ENCODE measurements around the gene B3GNT7.

Gene B3GNT7

GRCh38 chr2:231384109-231384435 is 11.4 kb upstream of the B3GNT7 start:
- Histone ChIP-seq H3K4me1 (ENCODE audit: control insufficient read depth, insufficient read depth, low read length, poor library complexity, severe bottlenecking) (no peaks in the 10 kb centered on the region), H3K9me3 (ENCODE audit: control insufficient read depth, low read length) (no peaks in the 10 kb centered on the region), H3K4me3 (ENCODE audit: insufficient read depth, low read depth, low read length, poor library complexity, severe bottlenecking) (no peak overlapping the region), H3K36me3 (ENCODE audit: control insufficient read depth, insufficient read depth, low read length) (no peaks in the 10 kb centered on the region), H3K27ac (ENCODE audit: insufficient read depth, low read length, poor library complexity, severe bottlenecking) (no peak overlapping the region), H3K27me3 (replicated peaks; ENCODE audit: control insufficient read depth, insufficient read depth, low read length, poor library complexity, severe bottlenecking) (no peaks in the 10 kb centered on the region)
- DNase-seq = no peak

- no peaks in the 10 kb centered on the region for H3K27me3 ChIP-seq (replicated peaks; ENCODE audit: control insufficient read depth, insufficient read depth, low read length, poor library complexity, severe bottlenecking)
- no peaks in the 10 kb centered on the region for H3K36me3 ChIP-seq (ENCODE audit: control insufficient read depth, insufficient read depth, low read length)
- no peaks in the 10 kb centered on the region for H3K4me1 ChIP-seq (ENCODE audit: control insufficient read depth, insufficient read depth, low read length, poor library complexity, severe bottlenecking)
- DNase-seq = no peak
- no peak overlapping the region for H3K27ac ChIP-seq (ENCODE audit: insufficient read depth, low read length, poor library complexity, severe bottlenecking)
- no peaks in the 10 kb centered on the region for H3K9me3 ChIP-seq (ENCODE audit: control insufficient read depth, low read length)
- H3K4me3 ChIP-seq (ENCODE audit: insufficient read depth, low read depth, low read length, poor library complexity, severe bottlenecking) = no peak overlapping the region
Observed at GRCh38 chr2:231384970-231385369, 10.5 kb upstream of the B3GNT7 start.

GRCh38 chr2:231385429-231385828 is 10.1 kb upstream of the B3GNT7 start:
- DNase-seq = no peak
- Histone ChIP-seq H3K9me3 (ENCODE audit: control insufficient read depth, low read length) (no peaks in the 10 kb centered on the region), H3K27me3 (replicated peaks; ENCODE audit: control insufficient read depth, insufficient read depth, low read length, poor library complexity, severe bottlenecking) (no peaks in the 10 kb centered on the region), H3K4me3 (ENCODE audit: insufficient read depth, low read depth, low read length, poor library complexity, severe bottlenecking) (no peak overlapping the region), H3K27ac (ENCODE audit: insufficient read depth, low read length, poor library complexity, severe bottlenecking) (no peak overlapping the region), H3K4me1 (ENCODE audit: control insufficient read depth, insufficient read depth, low read length, poor library complexity, severe bottlenecking) (no peaks in the 10 kb centered on the region), H3K36me3 (ENCODE audit: control insufficient read depth, insufficient read depth, low read length) (no peaks in the 10 kb centered on the region)

DNA sequence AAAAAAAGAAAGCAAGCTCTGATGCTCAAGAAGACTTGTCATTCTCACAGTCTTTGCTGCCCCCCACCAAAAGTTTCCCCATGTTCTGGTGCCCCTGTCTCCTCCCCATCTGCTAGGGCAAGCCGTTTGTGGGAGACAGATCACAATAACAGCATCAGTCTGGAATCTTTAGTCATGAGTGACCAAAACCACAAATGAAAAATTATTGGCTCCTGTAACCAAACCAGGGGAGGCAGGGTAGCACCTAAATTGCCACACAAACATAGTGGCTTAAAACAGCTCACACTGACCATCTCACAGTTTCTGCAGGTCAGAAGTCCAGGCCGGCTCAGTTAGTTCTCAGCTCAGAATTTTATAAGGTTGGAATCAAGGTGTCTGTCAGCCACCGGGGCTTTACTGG is 9.1 kb upstream of the B3GNT7 start:
- Histone ChIP-seq H3K27ac (ENCODE audit: insufficient read depth, low read length, poor library complexity, severe bottlenecking) (no peak overlapping the region), H3K9me3 (ENCODE audit: control insufficient read depth, low read length) (no peaks in the 10 kb centered on the region), H3K4me1 (ENCODE audit: control insufficient read depth, insufficient read depth, low read length, poor library complexity, severe bottlenecking) (no peaks in the 10 kb centered on the region), H3K27me3 (replicated peaks; ENCODE audit: control insufficient read depth, insufficient read depth, low read length, poor library complexity, severe bottlenecking) (no peaks in the 10 kb centered on the region), H3K4me3 (ENCODE audit: insufficient read depth, low read depth, low read length, poor library complexity, severe bottlenecking) (no peak overlapping the region), H3K36me3 (ENCODE audit: control insufficient read depth, insufficient read depth, low read length) (no peaks in the 10 kb centered on the region)
- DNase-seq = no peak

DNA sequence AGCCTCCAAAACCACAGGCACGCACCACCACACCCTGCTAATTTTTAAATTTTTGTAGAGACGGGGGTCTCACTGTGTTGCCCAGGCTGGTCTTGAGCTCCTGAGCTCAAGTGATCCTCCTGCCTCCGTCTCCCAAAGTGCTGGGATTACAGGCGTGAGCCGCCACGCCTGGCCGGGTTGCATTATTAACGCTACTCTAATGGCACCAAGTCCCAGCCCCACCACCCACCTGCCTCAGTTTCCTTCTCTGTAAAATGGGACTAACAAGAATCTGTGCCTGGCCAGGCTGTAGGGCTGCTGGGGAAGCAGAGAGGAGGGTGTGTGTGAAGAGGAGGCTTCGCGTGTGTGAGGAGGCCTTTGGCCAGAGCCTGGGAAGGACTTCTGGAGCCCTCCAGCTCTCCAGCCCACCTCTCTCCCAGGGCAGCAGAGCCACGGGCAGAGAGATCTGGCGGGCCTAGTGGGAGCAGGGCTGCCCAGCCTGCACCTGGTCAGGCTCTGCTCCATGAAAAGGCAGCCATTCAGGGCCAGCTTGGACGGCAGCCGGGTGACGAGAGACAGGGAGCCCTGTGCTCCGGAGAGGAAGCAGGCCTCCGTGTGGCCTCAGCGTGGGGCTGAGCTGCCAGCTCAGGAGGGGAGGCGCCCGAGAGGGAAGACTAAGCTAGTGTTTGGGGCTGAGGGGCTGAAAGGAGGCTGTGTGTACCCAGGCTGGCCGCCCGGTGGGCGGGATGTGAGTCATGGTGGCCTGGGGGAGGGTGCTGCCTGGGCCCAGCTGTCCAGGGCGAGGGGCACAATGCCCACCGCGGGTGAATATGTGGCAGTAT is 7.4 kb upstream of the B3GNT7 start:
- no peaks in the 10 kb centered on the region for H3K4me1 ChIP-seq (ENCODE audit: control insufficient read depth, insufficient read depth, low read length, poor library complexity, severe bottlenecking)
- no peak overlapping the region for H3K27ac ChIP-seq (ENCODE audit: insufficient read depth, low read length, poor library complexity, severe bottlenecking)
- H3K9me3 ChIP-seq (ENCODE audit: control insufficient read depth, low read length) = no peaks in the 10 kb centered on the region
- H3K27me3 ChIP-seq (replicated peaks; ENCODE audit: control insufficient read depth, insufficient read depth, low read length, poor library complexity, severe bottlenecking) = no peaks in the 10 kb centered on the region
- no peak for DNase-seq
- H3K4me3 ChIP-seq (ENCODE audit: insufficient read depth, low read depth, low read length, poor library complexity, severe bottlenecking) = no peak overlapping the region
- no peaks in the 10 kb centered on the region for H3K36me3 ChIP-seq (ENCODE audit: control insufficient read depth, insufficient read depth, low read length)

GRCh38 chr2:231388725-231389346 is 6.7 kb upstream of the B3GNT7 start:
- H3K4me1 ChIP-seq (ENCODE audit: control insufficient read depth, insufficient read depth, low read length, poor library complexity, severe bottlenecking) = no peaks in the 10 kb centered on the region
- H3K4me3 ChIP-seq (ENCODE audit: insufficient read depth, low read depth, low read length, poor library complexity, severe bottlenecking) = no peak overlapping the region
- H3K27me3 ChIP-seq (replicated peaks; ENCODE audit: control insufficient read depth, insufficient read depth, low read length, poor library complexity, severe bottlenecking) = no peaks in the 10 kb centered on the region
- H3K36me3 ChIP-seq (ENCODE audit: control insufficient read depth, insufficient read depth, low read length) = no peaks in the 10 kb centered on the region
- DNase-seq = no peak
- H3K9me3 ChIP-seq (ENCODE audit: control insufficient read depth, low read length) = no peaks in the 10 kb centered on the region
- no peak overlapping the region for H3K27ac ChIP-seq (ENCODE audit: insufficient read depth, low read length, poor library complexity, severe bottlenecking)

- H3K36me3 ChIP-seq (ENCODE audit: control insufficient read depth, insufficient read depth, low read length) = no peaks in the 10 kb centered on the region
- no peak overlapping the region for H3K4me3 ChIP-seq (ENCODE audit: insufficient read depth, low read depth, low read length, poor library complexity, severe bottlenecking)
- no peaks in the 10 kb centered on the region for H3K9me3 ChIP-seq (ENCODE audit: control insufficient read depth, low read length)
- DNase-seq = no peak
- H3K4me1 ChIP-seq (ENCODE audit: control insufficient read depth, insufficient read depth, low read length, poor library complexity, severe bottlenecking) = no peaks in the 10 kb centered on the region
- no peak overlapping the region for H3K27ac ChIP-seq (ENCODE audit: insufficient read depth, low read length, poor library complexity, severe bottlenecking)
- peaks cover 12% of the 10 kb centered on the region for H3K27me3 ChIP-seq (replicated peaks; ENCODE audit: control insufficient read depth, insufficient read depth, low read length, poor library complexity, severe bottlenecking)
Observed at GRCh38 chr2:231390667-231391066, 4.8 kb upstream of the B3GNT7 start.

GRCh38 chr2:231391981-231392380 is 3.5 kb upstream of the B3GNT7 start:
- H3K9me3 ChIP-seq (ENCODE audit: control insufficient read depth, low read length) = no peaks in the 10 kb centered on the region
- H3K4me3 ChIP-seq (ENCODE audit: insufficient read depth, low read depth, low read length, poor library complexity, severe bottlenecking) = no peak overlapping the region
- peaks cover 12% of the 10 kb centered on the region for H3K27me3 ChIP-seq (replicated peaks; ENCODE audit: control insufficient read depth, insufficient read depth, low read length, poor library complexity, severe bottlenecking)
- H3K27ac ChIP-seq (ENCODE audit: insufficient read depth, low read length, poor library complexity, severe bottlenecking) = no peak overlapping the region
- no peaks in the 10 kb centered on the region for H3K36me3 ChIP-seq (ENCODE audit: control insufficient read depth, insufficient read depth, low read length)
- no peak for DNase-seq
- H3K4me1 ChIP-seq (ENCODE audit: control insufficient read depth, insufficient read depth, low read length, poor library complexity, severe bottlenecking) = no peaks in the 10 kb centered on the region

GRCh38 chr2:231392431-231393148 is 2.9 kb upstream of the B3GNT7 start:
- H3K4me3 ChIP-seq (ENCODE audit: insufficient read depth, low read depth, low read length, poor library complexity, severe bottlenecking) = no peak overlapping the region
- no peaks in the 10 kb centered on the region for H3K4me1 ChIP-seq (ENCODE audit: control insufficient read depth, insufficient read depth, low read length, poor library complexity, severe bottlenecking)
- H3K27ac ChIP-seq (ENCODE audit: insufficient read depth, low read length, poor library complexity, severe bottlenecking) = no peak overlapping the region
- no peaks in the 10 kb centered on the region for H3K9me3 ChIP-seq (ENCODE audit: control insufficient read depth, low read length)
- peaks cover 12% of the 10 kb centered on the region for H3K27me3 ChIP-seq (replicated peaks; ENCODE audit: control insufficient read depth, insufficient read depth, low read length, poor library complexity, severe bottlenecking)
- no peaks in the 10 kb centered on the region for H3K36me3 ChIP-seq (ENCODE audit: control insufficient read depth, insufficient read depth, low read length)
- no peak for DNase-seq
